CD4-positive, alpha-beta T cell treated with Interleukin-2 at 100 ng/mL for 4 hours (primary cell): ENCODE measurements around the gene SARS2.
A peak's percentile ranks its signal among the peaks of the same experiment; 100 is the strongest.
"Not testable (repeated sequence)": the region's sequence is repeated elsewhere in the genome, so short reads cannot be mapped to it uniquely, and the experiment has no call there.

Source experiments
- DNase-seq: peaks from one replicate; pipeline ENCODE4 v3.0.0-alpha.2; 2020; ENCODE audit warnings: low spot score

Gene SARS2

GRCh38 chr19:38946229-38947010 lies 15.9 kb upstream of the SARS2 start:
- DNase-seq: no peak

GRCh38 chr19:38945562-38946228 lies 15.1 kb upstream of the SARS2 start:
- no peak for DNase-seq

- DNase-seq: no peak
These were observed 14.5 kb upstream of the SARS2 start for GRCh38 chr19:38944981-38945506.

GRCh38 chr19:38942471-38943181 lies 12.1 kb upstream of the SARS2 start:
- DNase-seq: no peak

GRCh38 chr19:38941979-38942378 lies 11.4 kb upstream of the SARS2 start:
- no peak for DNase-seq

GRCh38 chr19:38941466-38941865 lies 10.9 kb upstream of the SARS2 start:
- DNase-seq: not testable (repeated sequence)

- DNase-seq: no peak
These were observed 9.4 kb upstream of the SARS2 start for GRCh38 chr19:38939957-38940356.

GRCh38 chr19:38933544-38933943 lies 3.0 kb upstream of the SARS2 start:
- DNase-seq: no peak

GRCh38 chr19:38932425-38933179 lies 2.0 kb upstream of the SARS2 start:
- DNase-seq: peak; percentile 47

- no peak for DNase-seq
These were observed 894 bp upstream of the SARS2 start for GRCh38 chr19:38931521-38931793.

GRCh38 chr19:38930776-38931520 lies 385 bp upstream of the SARS2 start, which contains the start of gene MRPS12:
MRPS12 (plus strand) TSS chr19:38930944; CDS start chr19:38931295, 351 bp downstream.
- DNase-seq: peak; percentile 99

GRCh38 chr19:38928391-38929001 lies 2.1 kb downstream of the SARS2 start:
- DNase-seq: peak; percentile 36

- DNase-seq: peak; percentile 56
These were observed 6.2 kb downstream of the SARS2 start for GRCh38 chr19:38924388-38924787.

GRCh38 chr19:38922482-38922881 lies 8.1 kb downstream of the SARS2 start:
- DNase-seq: no peak

GRCh38 chr19:38921420-38922274 lies 8.9 kb downstream of the SARS2 start:
- DNase-seq: no peak

- no peak for DNase-seq
These were observed 9.8 kb downstream of the SARS2 start for GRCh38 chr19:38920602-38921419.

GRCh38 chr19:38919837-38920601 lies 10.5 kb downstream of the SARS2 start:
- DNase-seq: no peak

GRCh38 chr19:38918526-38918925 lies 12.0 kb downstream of the SARS2 start:
- DNase-seq: no peak
